Stromal cell of bone marrow (primary cell): ENCODE measurements around the gene RARG.
A peak's percentile ranks its signal among the peaks of the same experiment; 100 is the strongest.

ENCODE experiments used
- DNase-seq: peaks from one replicate; pipeline ENCODE4 v3.0.0-alpha.2; 2012; ENCODE audit warnings: low read depth

RARG gene

DNA sequence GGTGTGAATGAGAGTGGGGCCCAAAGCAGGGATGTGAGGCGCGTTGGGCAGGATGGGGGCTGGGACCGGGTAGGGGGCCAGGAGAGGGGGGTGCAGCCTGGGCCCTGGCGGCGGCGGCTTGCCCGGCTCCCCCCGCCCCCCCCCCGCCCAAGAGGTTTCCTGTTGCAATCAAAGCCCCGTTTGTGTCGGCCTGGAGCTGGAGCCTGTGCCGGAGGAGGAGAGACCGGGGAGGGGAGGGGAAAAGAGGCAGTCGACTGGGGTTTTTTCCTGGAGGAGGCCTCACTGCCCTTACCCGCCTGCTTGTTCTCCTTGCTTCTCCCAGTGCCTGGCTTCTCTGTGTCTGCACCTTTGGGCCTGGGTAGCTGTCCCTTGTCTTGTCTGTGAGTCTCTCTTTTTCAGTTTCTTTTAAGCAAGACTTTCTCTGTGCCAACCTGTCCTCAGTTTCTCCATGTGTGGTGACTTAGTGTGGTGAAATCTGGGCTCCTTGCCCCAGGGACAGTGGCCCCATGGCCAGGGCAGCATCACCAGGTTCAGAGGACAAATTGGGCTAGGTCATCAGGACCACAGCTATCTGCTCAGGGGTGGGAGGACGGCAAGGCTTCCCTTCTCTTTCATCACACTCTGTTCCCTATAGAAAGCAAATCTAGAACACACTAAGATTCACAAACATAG lies 8.5 kb downstream of the RARG start:
- no peak for DNase-seq

DNA sequence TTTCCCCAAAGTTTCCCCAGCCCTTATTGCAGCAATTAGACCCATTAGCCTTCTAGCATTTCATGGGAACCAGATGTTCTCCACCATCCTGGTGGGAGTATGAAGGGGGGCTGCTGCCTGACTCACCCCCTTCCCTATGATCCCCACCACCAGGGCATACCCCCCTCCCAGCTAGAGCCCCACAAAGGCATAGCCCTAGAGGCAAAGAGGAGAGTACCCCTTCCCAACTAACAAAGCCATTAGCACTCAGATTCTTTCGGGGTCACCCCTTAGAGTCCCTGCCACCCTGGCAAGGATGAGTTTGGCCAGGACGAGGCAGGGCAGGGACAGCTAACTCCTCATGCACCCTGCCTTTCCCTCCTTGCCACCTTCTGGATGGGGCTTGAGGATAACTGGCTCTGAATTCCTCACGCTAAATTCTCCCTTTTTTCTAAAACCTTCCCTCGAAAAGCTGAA lies 9.2 kb downstream of the RARG start:
- no peak for DNase-seq

DNA sequence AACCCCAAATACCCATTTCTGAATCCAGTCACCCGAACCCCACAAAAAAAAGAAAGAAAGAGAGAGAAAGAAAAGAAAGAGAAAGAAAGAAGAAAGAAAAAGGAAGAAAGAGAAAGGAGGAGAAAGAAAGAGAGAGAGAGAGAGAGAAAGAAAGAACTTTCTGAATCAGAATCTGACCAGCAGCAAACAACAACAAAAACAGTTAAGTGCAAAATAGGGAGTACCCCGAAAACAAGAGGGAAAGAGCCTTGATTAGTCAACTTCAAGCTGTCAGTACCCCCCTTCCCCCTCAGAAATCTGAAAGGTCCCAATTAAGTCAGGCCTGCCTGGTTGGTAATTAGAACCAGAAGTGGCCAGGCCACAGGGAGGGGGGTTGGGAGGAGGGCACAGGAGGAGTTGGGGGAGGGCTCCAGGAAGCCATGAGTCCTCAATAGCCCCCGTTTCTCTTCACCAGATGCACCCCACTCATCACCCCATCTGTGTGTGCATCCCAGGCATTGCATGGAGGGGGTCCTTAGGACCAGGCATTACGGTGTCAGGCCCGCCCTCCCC lies 9.8 kb downstream of the RARG start:
- no peak for DNase-seq

DNA sequence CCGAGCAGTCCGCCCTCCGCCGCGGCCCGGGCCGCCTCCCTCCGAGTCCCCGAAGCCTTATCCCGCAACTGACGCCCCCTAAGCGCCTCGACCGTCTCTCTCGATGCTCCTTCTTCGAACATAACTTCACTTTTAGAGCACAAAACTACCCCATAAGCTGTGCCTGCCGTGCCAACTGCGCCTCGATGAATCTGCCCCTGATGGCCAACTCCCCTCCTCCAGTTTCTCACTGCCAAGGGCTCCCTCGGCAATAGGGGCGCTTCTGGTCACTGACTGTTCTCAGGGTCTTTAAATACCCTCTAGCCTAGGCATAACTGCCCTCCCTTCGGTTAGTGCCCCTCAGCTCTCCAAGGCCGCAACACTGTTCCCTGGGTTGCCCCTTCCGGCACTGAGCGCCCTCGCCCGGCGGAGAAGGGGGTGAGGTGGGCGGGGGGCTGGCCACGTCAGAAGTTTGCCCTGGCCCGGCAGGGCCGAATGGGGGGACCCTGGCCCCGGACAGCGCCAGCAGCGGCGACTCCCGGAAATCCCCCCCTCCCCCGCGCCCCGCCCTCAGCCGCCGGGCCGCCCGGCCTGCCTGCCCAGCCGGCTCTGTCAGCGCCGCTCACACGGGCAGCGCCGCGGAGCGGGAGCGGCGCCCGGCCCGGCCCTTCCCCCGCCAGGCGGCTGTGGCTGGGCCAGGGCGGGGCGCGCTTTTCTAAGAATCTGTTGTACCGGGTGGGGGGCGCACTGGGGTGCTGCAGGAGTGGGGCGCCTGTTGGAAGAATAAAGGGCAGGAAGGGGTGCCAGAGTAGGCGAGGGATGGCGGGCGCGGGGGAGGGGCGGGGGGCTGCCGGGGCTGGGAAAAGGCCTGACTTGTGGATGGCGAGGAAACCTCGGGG lies 10.6 kb downstream of the RARG start:
- DNase-seq, result no peak

DNA sequence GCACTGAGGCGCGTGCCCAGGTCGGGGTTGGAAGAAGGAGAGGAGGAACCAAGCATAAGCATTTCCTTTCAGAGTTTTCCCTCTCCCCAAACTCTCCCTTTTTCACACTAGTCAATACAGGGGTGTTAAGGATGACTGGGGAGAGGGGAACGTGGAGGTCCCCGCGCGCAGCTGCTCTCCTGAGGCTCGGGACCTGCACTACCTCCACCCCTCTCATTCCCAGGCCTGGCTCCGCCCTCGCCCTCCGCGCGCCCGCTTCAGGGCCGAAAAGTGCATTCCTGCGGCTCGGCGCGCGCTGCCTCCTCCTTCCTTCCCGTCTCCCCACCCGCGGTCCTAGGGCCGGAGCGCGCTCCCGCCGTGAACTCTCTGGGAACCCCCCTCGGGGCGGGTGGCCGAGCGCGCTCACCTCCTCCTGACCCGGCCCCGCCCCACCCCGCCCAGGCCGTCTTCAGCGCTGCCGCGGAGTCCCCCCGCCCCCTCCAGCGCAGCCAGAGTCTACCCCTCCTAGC lies 11.3 kb downstream of the RARG start:
- DNase-seq, result peak; percentile 88

DNA sequence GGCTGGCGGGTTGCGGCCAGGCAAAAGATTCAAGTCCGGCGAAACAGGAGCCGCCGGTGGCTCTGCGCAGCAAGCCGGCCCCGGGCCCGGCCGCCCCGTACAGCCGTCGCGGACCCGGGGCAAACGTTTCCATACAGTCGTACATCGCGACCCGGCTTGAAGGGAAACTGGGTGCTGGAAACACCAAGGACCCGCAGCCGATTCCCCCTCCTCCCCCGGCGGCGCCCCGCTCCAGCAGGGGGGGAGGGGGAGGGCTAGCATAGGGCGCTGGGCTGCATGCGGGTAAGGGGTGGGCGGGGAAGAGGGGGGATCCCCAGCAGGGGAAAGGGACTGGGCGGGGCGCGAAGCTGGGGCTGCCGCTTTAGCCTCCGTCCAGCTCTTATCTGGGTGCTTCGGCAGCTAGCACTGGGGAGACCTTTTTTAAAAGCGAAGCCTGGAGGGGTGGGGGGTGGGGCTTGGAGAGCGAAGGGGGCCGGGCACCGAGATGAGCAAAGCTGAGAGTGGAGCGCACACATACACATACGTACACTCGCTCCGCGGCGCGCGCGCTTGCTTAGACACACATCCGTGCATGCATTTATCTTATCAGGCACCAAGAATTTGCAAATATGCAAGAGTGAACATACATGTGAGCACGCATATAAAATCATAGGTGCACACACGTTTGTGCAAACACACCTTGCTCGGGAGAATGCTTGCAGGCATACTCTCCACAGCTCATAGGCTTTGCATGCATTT lies 11.9 kb downstream of the RARG start:
- DNase-seq, result peak; percentile 59

DNA sequence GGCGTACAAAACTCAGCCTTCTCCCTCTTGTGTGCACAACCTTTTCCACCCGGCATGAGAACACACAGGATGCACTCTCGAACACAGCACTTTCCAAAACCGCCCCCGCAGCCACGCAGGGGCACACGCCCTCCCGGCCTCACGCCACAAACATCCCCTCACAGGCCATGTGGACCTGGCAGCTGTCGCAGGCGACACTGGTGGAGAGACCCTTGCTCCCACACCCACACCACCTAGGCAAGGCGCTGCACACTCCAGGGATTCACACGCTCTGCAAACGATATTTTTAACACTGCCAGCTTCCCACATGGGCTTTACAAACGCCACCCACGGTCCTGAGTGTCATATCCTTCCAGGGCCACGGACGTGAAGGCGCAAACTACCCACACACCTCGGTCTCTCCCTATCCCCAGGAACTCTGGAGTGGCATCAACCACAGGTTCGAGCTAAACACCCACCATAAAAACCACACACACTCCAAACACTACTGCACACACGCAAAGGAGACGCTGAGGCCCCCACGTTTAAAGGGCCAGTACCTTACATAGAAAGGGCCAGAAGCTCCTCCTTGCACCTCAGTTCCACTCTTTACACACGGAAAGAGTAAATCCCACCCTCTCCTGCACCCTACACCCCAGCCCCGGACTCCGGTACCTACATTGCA lies 12.6 kb downstream of the RARG start:
- no peak for DNase-seq

DNA sequence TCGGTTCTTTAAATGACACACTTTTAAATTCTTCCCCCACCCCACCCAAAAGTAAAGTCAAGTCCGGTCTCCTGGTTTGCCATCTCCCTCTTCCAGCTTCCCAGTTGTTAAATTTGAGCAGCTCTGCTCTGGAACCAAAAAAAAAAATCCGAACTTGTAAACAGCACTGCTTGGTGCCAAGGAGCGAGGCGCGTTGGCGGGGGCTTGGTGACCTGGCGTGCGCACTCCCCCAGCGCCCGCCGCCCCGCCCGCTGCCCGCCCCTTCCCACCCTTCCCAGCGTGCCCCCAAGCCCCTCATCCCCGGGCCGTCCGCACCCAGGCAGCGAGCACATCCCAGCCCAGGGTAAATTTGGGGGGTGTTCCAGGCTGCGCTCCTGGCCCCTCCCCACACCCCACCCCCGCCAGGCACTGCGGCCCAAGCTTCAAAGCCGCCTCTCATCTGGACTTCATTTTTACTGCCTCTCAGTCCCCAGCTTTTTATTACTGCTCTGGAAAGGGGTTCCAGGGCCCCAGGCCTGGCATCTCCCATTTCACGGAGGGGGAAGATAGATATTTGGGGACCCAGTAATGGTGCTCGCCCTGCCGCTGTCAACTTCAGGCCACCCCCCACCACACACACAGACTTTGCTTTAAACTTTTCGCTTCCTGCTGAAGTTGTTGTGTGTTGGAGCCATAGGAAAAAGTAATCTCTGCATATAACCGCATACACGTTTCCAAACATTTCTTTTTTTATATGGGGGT lies 13.3 kb downstream of the RARG start:
- no peak for DNase-seq

DNA sequence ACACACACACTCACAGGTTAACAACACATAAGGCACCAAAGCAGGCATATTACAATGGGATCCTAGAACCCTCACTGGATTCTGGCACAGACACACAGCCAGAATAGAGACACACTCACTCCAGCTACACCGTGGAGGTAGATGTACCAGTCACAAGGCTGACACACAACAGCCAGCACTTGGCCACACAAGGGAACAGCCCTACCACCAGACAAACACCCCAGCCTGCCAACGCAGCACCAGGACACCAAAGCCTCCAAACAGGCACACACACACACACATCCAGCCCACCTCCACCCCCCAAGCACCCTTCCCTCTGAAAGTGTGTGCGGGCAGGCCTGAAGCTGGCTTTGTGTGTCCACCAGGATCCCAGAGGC lies 14.1 kb downstream of the RARG start:
- DNase-seq, result no peak

DNA sequence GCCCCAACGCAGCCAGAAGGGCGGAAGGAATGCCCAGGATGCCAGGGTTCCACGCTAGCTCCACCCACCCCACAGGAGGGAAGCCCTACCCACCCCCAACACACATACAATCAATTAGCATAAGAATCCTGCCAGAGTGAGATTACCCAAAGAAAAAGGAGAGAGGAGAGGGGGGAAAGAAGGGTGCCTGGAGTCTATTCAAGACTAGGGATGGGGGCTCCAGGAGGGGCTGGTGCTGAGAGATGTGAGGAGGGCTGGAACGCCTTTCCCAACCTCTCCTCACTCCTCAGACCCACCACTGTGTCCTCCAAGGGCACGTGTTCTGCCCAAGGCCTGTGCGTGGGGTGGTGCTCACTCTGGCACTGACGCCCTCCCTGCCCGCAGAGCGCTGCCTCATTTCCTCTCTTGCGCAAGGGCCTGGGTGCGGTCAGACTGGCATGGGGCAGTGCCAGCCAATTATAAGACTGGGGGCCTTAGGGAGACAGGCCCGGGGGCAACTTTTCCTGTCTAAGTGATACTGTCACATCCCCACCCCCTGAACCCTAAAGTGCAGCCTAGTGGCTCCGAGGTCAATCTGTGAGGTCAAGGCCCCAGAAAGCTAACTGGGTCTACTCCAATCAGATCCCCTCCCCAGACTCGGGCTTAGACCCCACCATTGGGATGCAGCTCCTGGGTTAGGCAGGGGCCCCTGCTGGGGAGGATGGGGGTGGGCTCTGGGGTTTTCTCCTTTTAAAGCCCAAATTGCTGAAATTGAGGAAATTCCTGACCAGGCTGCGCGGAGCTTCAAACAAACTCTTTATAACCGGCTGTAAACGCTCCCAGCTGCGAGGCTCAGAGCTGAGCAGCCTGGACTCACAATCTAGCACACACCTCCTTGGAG lies 14.7 kb downstream of the RARG start:
- DNase-seq, result no peak

DNA sequence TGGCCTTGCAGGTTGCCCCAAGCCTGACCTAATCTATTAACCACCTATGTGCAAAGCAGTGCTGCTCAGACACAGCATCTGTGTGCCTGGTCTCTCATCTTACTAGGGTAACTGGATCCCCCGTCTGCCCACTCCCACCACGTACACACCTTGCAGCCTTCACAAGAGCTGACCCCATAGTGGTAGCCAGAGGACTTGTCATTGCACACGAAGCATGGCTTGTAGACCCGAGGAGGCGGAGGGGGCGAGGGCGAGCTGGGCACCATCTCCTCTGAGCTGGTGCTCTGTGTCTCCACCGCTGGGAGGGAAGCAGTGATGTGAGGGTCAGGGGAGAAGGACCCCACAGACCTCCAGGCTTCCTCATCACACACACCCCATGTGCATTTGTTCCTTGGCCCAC lies 16.5 kb downstream of the RARG start:
- no peak for DNase-seq

DNA sequence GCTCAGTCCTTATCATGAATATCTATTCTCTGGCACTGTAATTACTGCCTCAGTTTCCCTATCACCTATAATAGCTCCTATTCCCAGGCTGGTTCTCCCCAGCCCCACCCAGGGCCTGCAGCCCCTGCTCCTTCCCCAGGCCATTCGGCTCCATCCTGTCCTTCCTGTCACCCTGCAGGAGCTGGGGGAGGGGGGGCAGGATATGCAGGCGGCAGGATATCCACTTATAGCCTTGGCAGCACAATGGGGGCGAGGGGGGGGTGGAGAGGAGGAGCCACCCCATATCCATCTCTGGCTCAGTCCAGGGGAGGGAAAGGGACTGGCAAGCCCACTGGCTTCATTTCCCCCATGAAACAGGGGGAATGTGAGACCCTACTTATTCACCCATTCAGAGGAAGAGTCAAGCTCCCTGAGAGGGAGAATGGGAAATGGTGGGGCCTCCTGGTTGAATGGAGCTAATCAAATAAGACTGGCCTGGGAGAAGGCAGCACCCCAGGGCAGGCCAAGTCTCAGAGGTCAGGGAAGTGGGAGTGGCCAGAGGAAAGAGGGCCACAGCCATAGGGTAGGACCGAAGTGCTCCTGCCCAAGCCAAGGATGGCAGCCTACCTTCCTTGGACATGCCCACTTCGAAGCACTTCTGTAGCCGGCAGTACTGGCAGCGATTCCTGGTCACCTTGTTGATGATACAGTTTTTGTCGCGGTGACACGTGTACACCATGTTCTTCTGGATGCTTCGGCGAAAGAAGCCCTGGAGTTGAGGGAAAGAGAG lies 17.1 kb downstream of the RARG start:
- DNase-seq, result no peak

DNA sequence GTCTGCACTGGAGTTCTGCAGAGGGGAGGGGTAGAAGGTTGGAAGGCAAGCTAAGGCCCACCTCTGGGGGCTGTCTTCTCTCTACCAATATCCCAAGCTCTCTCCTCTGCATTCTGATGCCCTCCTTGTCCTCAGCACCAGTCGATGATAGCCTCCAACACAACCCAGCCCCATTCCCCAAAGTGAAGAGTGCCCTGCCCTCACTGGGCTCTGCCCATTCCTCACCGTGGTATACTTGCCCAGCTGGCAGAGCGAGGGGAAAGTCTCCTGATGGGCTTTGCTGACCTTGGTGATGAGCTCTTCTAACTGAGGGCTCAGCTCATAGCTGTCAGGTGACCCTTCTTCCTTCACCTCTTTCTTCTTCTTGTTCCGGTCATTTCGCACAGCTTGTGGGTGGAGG lies 17.8 kb downstream of the RARG start:
- DNase-seq, result no peak

DNA sequence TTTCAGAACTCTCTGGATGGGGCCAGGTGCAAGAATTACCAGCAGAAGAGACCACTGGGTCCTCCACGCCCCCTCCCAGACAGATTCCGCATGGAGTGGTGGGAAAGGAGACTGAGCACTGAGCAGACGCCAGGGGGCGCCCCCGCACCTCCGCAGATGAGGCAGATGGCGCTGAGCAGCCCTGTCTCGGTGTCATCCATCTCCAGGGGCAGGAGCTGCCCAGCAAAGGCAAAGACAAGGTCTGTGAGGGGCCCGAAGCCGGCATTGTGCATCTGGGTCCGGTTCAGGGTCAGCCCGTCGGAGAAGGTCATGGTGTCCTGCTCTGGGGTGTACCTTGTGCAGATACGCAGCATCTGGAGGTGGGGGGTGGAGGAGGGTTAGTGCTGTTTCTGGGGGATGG lies 18.7 kb downstream of the RARG start:
- DNase-seq, result no peak

DNA sequence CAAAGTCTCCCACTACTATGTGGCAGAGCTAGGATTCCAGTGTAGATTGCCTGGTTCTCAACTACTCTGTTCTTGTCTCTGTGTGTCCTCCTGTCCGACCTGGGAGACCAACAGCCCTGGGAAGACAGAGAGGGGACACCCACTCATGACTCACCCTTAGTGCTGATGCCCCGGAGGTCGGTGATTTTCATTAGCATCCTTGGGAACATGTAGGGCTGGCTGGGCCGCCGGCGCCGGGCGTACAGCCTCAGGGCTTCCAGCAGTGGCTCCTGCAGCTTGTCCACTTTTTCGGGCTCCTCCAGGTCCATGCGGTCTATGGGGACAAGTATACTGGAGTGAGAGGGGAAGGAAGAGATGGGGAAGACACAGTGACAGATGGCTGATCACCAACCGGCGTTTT lies 19.1 kb downstream of the RARG start:
- DNase-seq, result no peak

DNA sequence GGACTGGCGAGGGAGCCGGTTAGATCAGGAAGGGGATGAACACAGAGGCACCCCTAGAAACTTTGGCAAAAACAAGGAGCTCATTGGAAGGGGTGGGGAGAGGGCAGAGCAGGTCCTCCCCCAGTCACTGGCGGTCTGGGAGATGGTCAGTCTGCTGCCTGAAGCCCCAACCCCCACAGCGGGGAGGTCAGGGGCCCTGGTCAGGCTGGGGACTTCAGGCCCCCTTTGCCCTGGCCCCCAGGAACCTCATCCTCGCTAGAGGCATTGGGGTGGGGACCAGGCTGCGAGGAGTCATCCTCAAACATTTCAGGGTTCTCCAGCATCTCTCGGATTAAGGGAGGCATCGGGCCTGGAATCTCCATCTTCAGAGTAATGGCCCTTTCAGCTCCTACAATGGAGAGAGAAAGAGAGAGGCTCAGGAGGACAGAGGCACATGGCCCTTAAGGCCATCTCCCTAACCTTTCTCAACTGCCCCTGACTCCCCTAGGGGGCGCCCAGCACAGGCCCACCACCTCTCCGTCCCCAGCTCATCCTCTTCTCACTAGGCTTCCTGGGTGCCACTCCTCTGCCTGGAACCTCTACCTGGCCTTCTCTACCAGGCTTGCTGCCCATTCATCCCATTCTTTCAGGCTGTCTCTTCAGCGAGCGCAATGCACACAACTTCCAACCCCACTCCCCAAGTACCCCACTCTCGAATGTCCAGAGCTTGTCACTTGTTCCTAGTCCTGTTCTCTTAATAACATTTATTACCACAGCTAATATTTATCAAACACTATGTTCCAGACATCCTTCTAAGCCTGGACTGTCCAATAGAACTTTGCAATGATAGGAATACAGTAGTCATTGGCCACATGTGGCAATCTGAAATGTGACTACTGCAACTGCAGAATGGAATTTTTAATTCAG lies 20.3 kb downstream of the RARG start:
- no peak for DNase-seq

DNA sequence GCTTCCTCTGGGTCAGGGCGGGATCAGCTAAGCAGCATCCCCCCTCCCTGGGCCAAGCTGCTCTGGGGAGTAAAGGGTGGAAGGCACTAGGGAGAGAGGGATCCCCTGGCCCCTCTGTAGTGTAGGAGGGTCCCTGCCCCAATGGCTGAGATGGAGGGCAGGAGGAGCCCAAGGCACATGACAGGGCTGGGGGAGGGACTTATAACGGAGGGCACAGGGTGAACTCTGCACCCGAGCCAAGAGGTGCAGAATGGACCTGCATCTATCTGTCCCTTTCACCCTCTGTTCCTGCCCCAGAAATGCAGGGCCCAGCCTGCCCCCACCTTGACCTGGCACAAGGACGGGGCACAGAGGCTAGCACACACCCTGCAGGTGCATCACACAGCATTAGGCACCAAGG lies 21.2 kb downstream of the RARG start:
- DNase-seq, result no peak

DNA sequence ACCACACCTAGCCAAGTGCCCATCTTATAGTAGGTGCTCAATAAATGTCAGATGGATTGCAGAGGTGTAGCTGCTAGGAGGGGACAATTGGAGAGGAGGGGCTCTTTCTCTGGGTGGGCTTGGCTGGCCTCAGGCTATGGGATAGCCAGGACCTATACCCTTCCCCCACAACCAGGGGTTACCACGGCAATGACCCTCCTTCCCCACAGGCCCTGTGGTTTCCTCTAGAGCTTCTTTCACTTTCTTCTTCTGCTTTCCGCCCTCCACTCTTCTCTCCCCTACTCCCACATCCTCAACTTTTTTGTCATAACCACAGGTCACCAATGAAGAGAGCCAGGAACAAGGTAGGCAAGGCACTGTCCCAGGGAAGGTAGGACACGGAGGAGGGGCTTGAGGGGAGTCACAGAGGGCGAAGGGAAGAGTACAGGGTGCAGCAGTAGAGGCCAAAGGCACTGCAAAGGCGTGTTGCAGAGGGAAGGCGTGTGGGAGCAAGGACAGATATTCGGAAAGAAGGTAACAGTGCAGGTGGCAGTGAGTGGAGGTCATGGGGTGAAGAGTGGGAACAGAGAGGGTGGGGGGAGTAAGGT lies 23.0 kb downstream of the RARG start:
- DNase-seq, result no peak
